GM23338 (cell line): ENCODE data around the gene DLG5. TPM values are rescaled to one million over a fixed set of nuclear protein-coding genes. Genes with fewer than 3 reads are reported as not detected.

Source experiments
- ATAC-seq: fragments of 200-7000 bp; cut with Tn5 transposase; 3 replicates; pipeline ENCODE4 v1.9.1; 2020
- DNase-seq: peaks from one replicate; pipeline ENCODE4 v3.0.0-alpha.2; 2015; ENCODE audit warnings: low spot score
- H2AFZ ChIP-seq: fragments of 200-600 bp; sonication (generic); 2 replicates; pipeline ENCODE4 v1.8.0; 2016; ENCODE audit warnings: antibody characterized with exemption, mild to moderate bottlenecking, moderate library complexity
- H3F3A ChIP-seq: fragments of 200-600 bp; sonication (generic); replicated peaks from 2 replicates; pipeline ENCODE4 v1.8.0; 2017; ENCODE audit warnings: antibody characterized with exemption, mixed run types, low read depth
- H3K27ac ChIP-seq: fragments of 200-600 bp; sonication (generic); 2 replicates; pipeline ENCODE4 v1.6.1; 2016; ENCODE audit warnings: low read depth
- H3K27me3 ChIP-seq: fragments of 200-600 bp; sonication (generic); 2 replicates; pipeline ENCODE4 v1.8.0; 2016; ENCODE audit warnings: mild to moderate bottlenecking, mixed run types, moderate library complexity; ENCODE audit not compliant: insufficient read depth
- H3K36me3 ChIP-seq: fragments of 200-600 bp; sonication (generic); 2 replicates; pipeline ENCODE4 v1.8.0; 2016; ENCODE audit warnings: mild to moderate bottlenecking; ENCODE audit not compliant: insufficient read depth
- H3K4me1 ChIP-seq: fragments of 200-600 bp; sonication (generic); 2 replicates; pipeline ENCODE4 v1.8.0; 2016; ENCODE audit warnings: mild to moderate bottlenecking, moderate library complexity; ENCODE audit not compliant: insufficient read depth
- H3K4me2 ChIP-seq: fragments of 200-600 bp; sonication (generic); 2 replicates; pipeline ENCODE4 v1.7.1; 2017; ENCODE audit warnings: mixed run types
- H3K4me3 ChIP-seq: fragments of 200-600 bp; sonication (generic); 2 replicates; pipeline ENCODE4 v1.6.1; 2016; ENCODE audit warnings: mixed run types
- H3K79me2 ChIP-seq: fragments of 200-600 bp; sonication (generic); replicated peaks from 2 replicates; pipeline ENCODE4 v1.8.0; 2017; ENCODE audit warnings: mild to moderate bottlenecking; ENCODE audit not compliant: insufficient read depth
- H3K9me2 ChIP-seq: fragments of 200-600 bp; sonication (generic); 2 replicates; pipeline ENCODE4 v1.8.0; 2017; ENCODE audit not compliant: insufficient read depth
- H4K20me1 ChIP-seq: fragments of 200-600 bp; sonication (generic); replicated peaks from 2 replicates; pipeline ENCODE4 v1.8.0; 2017; ENCODE audit warnings: mild to moderate bottlenecking; ENCODE audit not compliant: insufficient read depth
- H3K27ac Mint-ChIP-seq: 2 replicates; pipeline ENCODE4 v1.8.0; 2020; ENCODE audit warnings: inconsistent platforms, mild to moderate bottlenecking, moderate library complexity, mixed read lengths
- H3K27me3 Mint-ChIP-seq: 3 replicates; pipeline ENCODE4 v1.8.0; 2022; ENCODE audit warnings: low read depth, mild to moderate bottlenecking, moderate library complexity, mixed read lengths, inconsistent platforms; ENCODE audit not compliant: insufficient read depth, poor library complexity
- H3K36me3 Mint-ChIP-seq: 3 replicates; pipeline ENCODE4 v1.8.0; 2021; ENCODE audit warnings: low read depth, mild to moderate bottlenecking, inconsistent platforms, moderate library complexity, mixed read lengths
- H3K4me1 Mint-ChIP-seq: 3 replicates; pipeline ENCODE4 v1.8.0; 2020; ENCODE audit warnings: mild to moderate bottlenecking, inconsistent platforms, mixed read lengths
- H3K4me3 Mint-ChIP-seq: 3 replicates; pipeline ENCODE4 v1.8.0; 2021; ENCODE audit warnings: moderate library complexity, mild to moderate bottlenecking, inconsistent platforms, mixed read lengths
- H3K9me3 Mint-ChIP-seq: 3 replicates; pipeline ENCODE4 v1.8.0; 2020; ENCODE audit warnings: moderate library complexity, mild to moderate bottlenecking, inconsistent platforms, mixed read lengths
- CREB1 ChIP-seq: fragments of 250-450 bp; sonication (Bioruptor Pico); IDR thresholded peaks from 2 replicates; pipeline ENCODE4 v1.5.0; 2020; ENCODE audit warnings: low read depth, mild to moderate bottlenecking, moderate library complexity
- CTCF ChIP-seq, 2 experiments: fragments of 200-600 bp in 1 of 2; sonication (generic) in 1 of 2; conservative IDR thresholded peaks; 2 replicates each; pipeline versions ENCODE4 v1.5.1 to v1.6.1; 2016 to 2017; ENCODE audit warnings: antibody characterized with exemption in 2 of 2, low read depth in 2 of 2, mild to moderate bottlenecking in 2 of 2, moderate library complexity in 1 of 2
- ETS1 ChIP-seq: IDR thresholded peaks from 2 replicates; pipeline ENCODE4 v1.6.1; 2016; ENCODE audit warnings: antibody characterized with exemption
- EZH2 ChIP-seq: fragments of 200-600 bp; sonication (generic); IDR thresholded peaks from one replicate; pipeline ENCODE4 v1.8.0; 2017; ENCODE audit warnings: antibody characterized with exemption, mild to moderate bottlenecking, low read depth; ENCODE audit not compliant: unreplicated experiment
- JUNB ChIP-seq: IDR thresholded peaks from one replicate; pipeline ENCODE4 v1.6.1; 2016; ENCODE audit warnings: antibody characterized with exemption; ENCODE audit not compliant: unreplicated experiment
- STAT1 ChIP-seq: IDR thresholded peaks from one replicate; pipeline ENCODE4 v1.6.1; 2016; ENCODE audit warnings: antibody characterized with exemption; ENCODE audit not compliant: unreplicated experiment
- ZNF114 ChIP-seq: fragments of 250-450 bp; sonication (Bioruptor Pico); IDR thresholded peaks from 2 replicates; pipeline ENCODE4 v1.5.0; 2020; ENCODE audit warnings: mild to moderate bottlenecking, moderate library complexity
- ZNF331 ChIP-seq: fragments of 250-450 bp; sonication (Bioruptor Pico); IDR thresholded peaks from 2 replicates; pipeline ENCODE4 v1.5.0; 2020; ENCODE audit warnings: low read depth, mild to moderate bottlenecking, moderate library complexity
- polyA plus RNA-seq: library from polyadenylated mRNA; unstranded; fragments of >200 nt; fragmentation: Nextera tagmentation; extraction: Ambion mirVana; gene quantifications from 2 replicates; pipeline ENCODE4 v1.2.1, GENCODE V29; 2016
- total RNA-seq: library from RNA; depleted of rRNA; stranded (reverse); fragments of >200 nt; shearing (Covaris generic); gene quantifications from 2 replicates; pipeline ENCODE4 v1.2.3, GENCODE V29; 2014

Gene DLG5
- total and polyA plus RNA-seq, 2 experiments from 2014 or later = 7.4 to 66.6 TPM

- Histone ChIP-seq H3K9me2 (no peaks in the 10 kb centered on the region), H3F3A (0 out of 2 replicates have a peak, but pooled peaks cover 6% of the 10 kb centered on the region), H3K27ac (peak overlapping the region; percentile 45; the same call in 1 of the 2 replicates), H3K4me3 (no peak overlapping the region), H3K4me1 (peaks cover 18% of the 10 kb centered on the region), H3K36me3 (no peaks in the 10 kb centered on the region), H3K4me2 (no peak overlapping the region), H2AFZ (no peak overlapping the region), H3K27me3 (no peaks in the 10 kb centered on the region), H4K20me1 (peaks cover 24% of the 10 kb centered on the region), H3K79me2 (peaks cover 100% of the 10 kb centered on the region)
- Mint-ChIP-seq H3K27me3 (peaks cover 6% of the 10 kb centered on the region), H3K9me3 (no peaks in the 10 kb centered on the region), H3K27ac (peak overlapping the region; percentile 1), H3K4me1 (peaks cover 37% of the 10 kb centered on the region), H3K4me3 (no peak overlapping the region), H3K36me3 (no peaks in the 10 kb centered on the region)
- TF ChIP-seq ZNF331 (CRISPR knock-in tag) = no peak
- TF ChIP-seq STAT1 = no peak
- no peak for TF ChIP-seq ETS1
- TF ChIP-seq JUNB = no peak
- TF ChIP-seq EZH2 = no peak
- no peak for TF ChIP-seq CREB1 (CRISPR knock-in tag)
- DNase-seq = no peak
- no peak for ATAC-seq
Observed at GRCh38 chr10:77909749-77910375, 16.7 kb downstream of the DLG5 start.

- no peak overlapping the region for H3K4me2 ChIP-seq
- H3K79me2 ChIP-seq = peaks cover 100% of the 10 kb centered on the region
- H3K27me3 ChIP-seq = no peaks in the 10 kb centered on the region
- peaks cover 18% of the 10 kb centered on the region for H3K4me1 ChIP-seq
- no peak overlapping the region for H3K4me3 ChIP-seq
- Mint-ChIP-seq H3K36me3 (no peaks in the 10 kb centered on the region), H3K27me3 (peaks cover 5% of the 10 kb centered on the region), H3K27ac (peak overlapping the region; percentile 75; the same call in 1 of the 2 replicates), H3K4me3 (no peak overlapping the region), H3K4me1 (peaks cover 37% of the 10 kb centered on the region), H3K9me3 (no peaks in the 10 kb centered on the region)
- peaks cover 24% of the 10 kb centered on the region for H4K20me1 ChIP-seq
- ATAC-seq (no peak), DNase-seq (no peak)
- H3K27ac ChIP-seq = 0 out of 2 replicates have a peak overlapping the region, but pooled peaks have one; percentile 45
- TF ChIP-seq ZNF114 (CRISPR knock-in tag) = no peak
- no peak for TF ChIP-seq ZNF331 (CRISPR knock-in tag)
- no peak for TF ChIP-seq CTCF (conservative IDR thresholded peaks at IDR 0.05; ENCODE audit: low read depth in 2 of 2)
- no peak overlapping the region for H2AFZ ChIP-seq
- no peaks in the 10 kb centered on the region for H3K36me3 ChIP-seq
- no peaks in the 10 kb centered on the region for H3K9me2 ChIP-seq
- 0 out of 2 replicates have a peak, but pooled peaks cover 6% of the 10 kb centered on the region for H3F3A ChIP-seq
Observed at GRCh38 chr10:77909021-77909748, 17.4 kb downstream of the DLG5 start.
